Stomach (tissue), 9 donors: ENCODE measurements around the gene PAGR1. TPM values are rescaled to one million over a fixed set of nuclear protein-coding genes. Genes with fewer than 3 reads are reported as not detected.
A peak's percentile ranks its signal among the peaks of the same experiment; 100 is the strongest.

ENCODE experiments used
- DNase-seq, 2 donors: peaks; one replicate each; pipeline versions ENCODE4 v3.0.0 to v3.0.0-alpha.2; 2013 to 2019
- H3K27ac ChIP-seq, 5 donors: fragments of 200-600 bp in 4 of 5; sonication (generic) in 4 of 5; one replicate each; pipeline ENCODE4 v1.5.1; 2013 to 2019; ENCODE audit warnings: mild to moderate bottlenecking in 1 of 5, moderate library complexity in 1 of 5
- H3K27me3 ChIP-seq, 3 donors: fragments of 200-600 bp; sonication (generic); one replicate each; pipeline ENCODE4 v1.5.1; 2017 to 2019; ENCODE audit warnings: mixed run types in 1 of 3
- H3K36me3 ChIP-seq, 4 donors: fragments of 200-600 bp; sonication (generic); 1 replicate in 3 of 4; 2 replicates in 1 of 4; pipeline ENCODE4 v1.5.1; 2016 to 2019
- H3K4me1 ChIP-seq, 4 donors: fragments of 200-600 bp; sonication (generic); one replicate each; pipeline ENCODE4 v1.5.1; 2016 to 2019
- H3K4me3 ChIP-seq, 4 donors: fragments of 200-600 bp; sonication (generic) in 3 of 4; one replicate each; pipeline ENCODE4 v1.5.1; 2016 to 2019; ENCODE audit warnings: mild to moderate bottlenecking in 1 of 4
- H3K9me3 ChIP-seq, 4 donors: fragments of 200-600 bp; sonication (generic); one replicate each; pipeline ENCODE4 v1.5.1; 2016 to 2019
- CTCF ChIP-seq, 7 experiments: fragments of 450-650 bp in 4 of 7; fragments of 200-600 bp in 3 of 7; sonication (generic) in 3 of 7; IDR thresholded peaks; one replicate each; pipeline ENCODE4 v1.5.1; 2016 to 2019; ENCODE audit warnings: antibody characterized with exemption in 7 of 7, control low read depth in 2 of 7, mild to moderate bottlenecking in 1 of 7
- EP300 ChIP-seq: sonication (generic); formaldehyde crosslinking; IDR thresholded peaks from one replicate; pipeline ENCODE4 v1.6.1; 2017; ENCODE audit warnings: antibody characterized with exemption
- POLR2A ChIP-seq, 4 donors: fragments of 450-650 bp; IDR thresholded peaks; one replicate each; pipeline ENCODE4 v1.6.1; 2016; ENCODE audit warnings: antibody characterized with exemption in 4 of 4, control low read depth in 2 of 4, mild to moderate bottlenecking in 1 of 4, moderate library complexity in 1 of 4
- POLR2AphosphoS5 ChIP-seq, 3 donors: sonication (generic); formaldehyde crosslinking; IDR thresholded peaks; one replicate each; pipeline ENCODE4 v1.6.1; 2016; ENCODE audit warnings: antibody characterized with exemption in 3 of 3
- WGBS, 5 donors: extraction: QIAGEN DNeasy Blood & Tissue Kit in 3 of 5; methylation state at CpG; one replicate each; pipeline versions ENCODE4 v1.1.5 to v1.1.7; 2013 to 2018; 5-methylcytosine and 5-hydroxymethylcytosine counted together
- intact Hi-C: fragments of 100-400 bp; cut with DNase I; formaldehyde crosslinking; loops from one replicate; pipeline ENCODE4 v1.15.1; 2023; ENCODE audit warnings: low total_unique reads
- polyA plus RNA-seq, 3 donors: library from polyadenylated mRNA; stranded (reverse); fragments of 200-250 nt; gene quantifications; one replicate each; pipeline ENCODE4 v1.2.3, GENCODE V29; 2013
- total RNA-seq, 5 donors: library from RNA; depleted of rRNA; stranded (reverse); fragments of >200 nt; gene quantifications; one replicate each; pipeline versions ENCODE4 v1.1.0 to v1.2.3, GENCODE V29; 2014 to 2016
- donor health status: healthy with polysubstance abuse.
- donor health status: Bipolar disorder and iron deficiency.
- donor health status: healthy.

Gene PAGR1
- total and polyA plus RNA-seq, 8 donors = 7.1 to 124 (median 25.5) TPM

- Histone ChIP-seq H3K36me3 (peaks cover 11 to 30% (median 27%) of the 10 kb centered on the region in 4 donors), H3K9me3 (no peaks in the 10 kb centered on the region), H3K27me3 (no peaks in the 10 kb centered on the region), H3K4me3 (no peak overlapping the region), H3K27ac (no peak overlapping the region), H3K4me1 (peaks cover 4 to 31% (median 23%) of the 10 kb centered on the region in 4 donors)
- WGBS, 5 donors = 94 to 100% (median 98%) methylated on average over 3 of the region's 3 CpGs
- TF ChIP-seq POLR2AphosphoS5 (IDR thresholded peaks at IDR 0.05) (no peak), CTCF (IDR thresholded peaks at IDR 0.05) (no peak), POLR2A (IDR thresholded peaks at IDR 0.05) (no peak), EP300 (no peak)
- DNase-seq = no peak
- intact Hi-C loops = no loop called here
Observed at GRCh38 chr16:29794231-29794710, 21.7 kb upstream of the PAGR1 start.

GRCh38 chr16:29802416-29802935 lies 13.5 kb upstream of the PAGR1 start:
- Histone ChIP-seq H3K9me3 (no peaks in the 10 kb centered on the region), H3K36me3 (peaks cover 22 to 54% (median 34%) of the 10 kb centered on the region in 4 donors), H3K27ac (peak overlapping the region in 1 of 5 donors; percentile 96), H3K4me1 (peaks cover 12 to 18% (median 17%) of the 10 kb centered on the region in 4 donors), H3K27me3 (no peaks in the 10 kb centered on the region), H3K4me3 (no peak overlapping the region)
- no peak for TF ChIP-seq CTCF (IDR thresholded peaks at IDR 0.05)
- TF ChIP-seq POLR2AphosphoS5 (IDR thresholded peaks at IDR 0.05) = no peak
- no peak for TF ChIP-seq POLR2A (IDR thresholded peaks at IDR 0.05)
- TF ChIP-seq EP300 = no peak
- no peak for DNase-seq
- intact Hi-C loops = no loop called here
- WGBS, 5 donors = 92 to 97% (median 96%) methylated on average over 8 of the region's 8 CpGs

DNA sequence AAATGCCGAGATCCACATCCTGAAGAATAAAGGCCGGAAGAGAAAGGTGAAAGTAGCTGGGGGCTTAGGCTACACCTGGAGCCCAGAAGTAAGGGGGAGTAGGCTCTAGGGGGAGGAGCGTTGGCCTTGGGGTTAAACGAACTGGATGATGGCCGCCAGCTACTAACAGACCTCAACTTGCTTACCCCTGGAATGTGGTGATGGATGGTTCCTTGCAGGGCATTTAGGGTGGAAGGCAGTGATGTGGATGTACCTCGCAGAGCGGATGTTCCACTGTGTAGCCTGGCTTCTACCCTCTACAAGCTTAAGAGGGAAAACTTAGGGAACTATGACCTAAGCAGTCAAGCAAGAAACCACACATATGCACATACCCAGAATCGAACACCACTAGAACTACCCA lies 11.9 kb upstream of the PAGR1 start:
- WGBS, 5 donors = 74 to 78% (median 77%) methylated on average over 8 of the region's 8 CpGs
- peaks cover 19 to 46% (median 26%) of the 10 kb centered on the region in 4 donors for H3K36me3 ChIP-seq
- no peak overlapping the region for H3K4me3 ChIP-seq
- intact Hi-C loops = no loop called here
- H3K27me3 ChIP-seq = no peaks in the 10 kb centered on the region
- H3K4me1 ChIP-seq = peaks cover 28 to 33% (median 32%) of the 10 kb centered on the region in 4 donors
- DNase-seq = no peak
- peak overlapping the region in 4 of 5 donors; percentile 94 to 99 (median 96) for H3K27ac ChIP-seq
- TF ChIP-seq POLR2A (IDR thresholded peaks at IDR 0.05) (no peak), EP300 (no peak), POLR2AphosphoS5 (IDR thresholded peaks at IDR 0.05) (no peak), CTCF (IDR thresholded peaks at IDR 0.05) (no peak)
- H3K9me3 ChIP-seq = no peaks in the 10 kb centered on the region

GRCh38 chr16:29804455-29805231 lies 11.3 kb upstream of the PAGR1 start:
- WGBS, 5 donors = 2 to 7% (median 5%) methylated on average over 13 to 26 of the region's 26 CpGs
- peak in 1 of 2 donors; percentile 39 for DNase-seq
- TF ChIP-seq CTCF (IDR thresholded peaks at IDR 0.05) (no peak), POLR2AphosphoS5 (IDR thresholded peaks at IDR 0.05) (no peak), POLR2A (IDR thresholded peaks at IDR 0.05) (no peak), EP300 (no peak)
- Histone ChIP-seq H3K36me3 (peaks cover 19 to 46% (median 26%) of the 10 kb centered on the region in 4 donors), H3K27ac (peak overlapping the region; percentile 94 to 99 (median 97)), H3K9me3 (no peaks in the 10 kb centered on the region), H3K27me3 (no peaks in the 10 kb centered on the region), H3K4me1 (peaks cover 34 to 39% (median 39%) of the 10 kb centered on the region in 4 donors), H3K4me3 (peak overlapping the region; percentile 62 to 85 (median 77))
- intact Hi-C loops = loop anchor here (5.0 kb wide), 1 partner anchor 53 kb away; no protein-coding TSS in a partner anchor
